ENCODE data around the gene PRH2.

Gene PRH2

GRCh38 chr12:10901427-10901826 lies 27.6 kb upstream of the PRH2 start:
- no peak for DNase-seq (ENCODE audit: low read depth in 1 of 2, low spot score in 1 of 2)
- H3K4me3 ChIP-seq (replicated peaks; ENCODE audit: insufficient read depth, low read length): no peak overlapping the region
- TF ChIP-seq REST (IDR thresholded peaks at IDR 0.05; ENCODE audit: insufficient replicate concordance, low read depth) (no peak), POLR2AphosphoS5 (IDR thresholded peaks at IDR 0.05; ENCODE audit: low read depth) (no peak), CTCF (IDR thresholded peaks at IDR 0.05; ENCODE audit: insufficient read depth, low read length) (no peak), SPI1 (IDR thresholded peaks at IDR 0.05; ENCODE audit: borderline replicate concordance, low read depth) (no peak), GABPA (IDR thresholded peaks at IDR 0.05; ENCODE audit: low read depth) (no peak)
- no peak overlapping the region for H3K27ac ChIP-seq (replicated peaks)
- no peaks in the 10 kb centered on the region for H3K27me3 ChIP-seq (ENCODE audit: insufficient read depth, poor library complexity, severe bottlenecking)

- no peaks in the 10 kb centered on the region for H3K27me3 ChIP-seq (ENCODE audit: insufficient read depth, poor library complexity, severe bottlenecking)
- DNase-seq (ENCODE audit: low read depth in 1 of 2, low spot score in 1 of 2): no peak
- no peak overlapping the region for H3K27ac ChIP-seq (replicated peaks)
- TF ChIP-seq CTCF (IDR thresholded peaks at IDR 0.05; ENCODE audit: insufficient read depth, low read length): no peak
- no peak for TF ChIP-seq POLR2AphosphoS5 (IDR thresholded peaks at IDR 0.05; ENCODE audit: low read depth)
- no peak overlapping the region for H3K4me3 ChIP-seq (replicated peaks; ENCODE audit: insufficient read depth, low read length)
Measured at GRCh38 chr12:10904686-10905085, 24.4 kb upstream of the PRH2 start.

- H3K27me3 ChIP-seq (ENCODE audit: insufficient read depth, poor library complexity, severe bottlenecking): no peaks in the 10 kb centered on the region
- no peak within 1 kb of the TSS for H3K27ac ChIP-seq (replicated peaks)
- no peak for TF ChIP-seq REST (IDR thresholded peaks at IDR 0.05; ENCODE audit: insufficient replicate concordance, low read depth)
- no peak for TF ChIP-seq CTCF (IDR thresholded peaks at IDR 0.05; ENCODE audit: insufficient read depth, low read length)
- no peak for TF ChIP-seq SPI1 (IDR thresholded peaks at IDR 0.05; ENCODE audit: borderline replicate concordance, low read depth)
- no peak for TF ChIP-seq POLR2AphosphoS5 (IDR thresholded peaks at IDR 0.05; ENCODE audit: low read depth)
- TF ChIP-seq GABPA (IDR thresholded peaks at IDR 0.05; ENCODE audit: low read depth): no peak
- no peak for DNase-seq (ENCODE audit: low read depth in 1 of 2, low spot score in 1 of 2)
- H3K4me3 ChIP-seq (replicated peaks; ENCODE audit: insufficient read depth, low read length): no peak within 1 kb of the TSS
Measured at GRCh38 chr12:10909462-10909861, 19.6 kb upstream of the PRH2 start, which contains the start of gene TAS2R13. Gene TAS2R13 (minus strand): TSS chr12:10909562. CDS start chr12:10909298, 264 bp downstream.

GRCh38 chr12:10910380-10910779 lies 18.7 kb upstream of the PRH2 start:
- no peak for DNase-seq (ENCODE audit: low read depth in 1 of 2, low spot score in 1 of 2)
- TF ChIP-seq GABPA (IDR thresholded peaks at IDR 0.05; ENCODE audit: low read depth) (no peak), POLR2AphosphoS5 (IDR thresholded peaks at IDR 0.05; ENCODE audit: low read depth) (no peak), CTCF (IDR thresholded peaks at IDR 0.05; ENCODE audit: insufficient read depth, low read length) (no peak), REST (IDR thresholded peaks at IDR 0.05; ENCODE audit: insufficient replicate concordance, low read depth) (no peak), SPI1 (IDR thresholded peaks at IDR 0.05; ENCODE audit: borderline replicate concordance, low read depth) (no peak)
- no peak overlapping the region for H3K4me3 ChIP-seq (replicated peaks; ENCODE audit: insufficient read depth, low read length)
- H3K27ac ChIP-seq (replicated peaks): no peak overlapping the region
- H3K27me3 ChIP-seq (ENCODE audit: insufficient read depth, poor library complexity, severe bottlenecking): no peaks in the 10 kb centered on the region

All from HL-60 (cell line).